Measurements from ENCODE around the gene MAGI3. TPM values are rescaled to one million over a fixed set of nuclear protein-coding genes. Genes with fewer than 3 reads are reported as not detected.
"Not testable (repeated sequence)": the region's sequence is repeated elsewhere in the genome, so short reads cannot be mapped to it uniquely, and the experiment has no call there.

MAGI3 gene
- total and polyA plus RNA-seq, 2 of the 13 experiments (the other 11 are each of a cell fraction or from before 2014, with no cell fraction given), result 4.0 to 11.8 TPM

DNA sequence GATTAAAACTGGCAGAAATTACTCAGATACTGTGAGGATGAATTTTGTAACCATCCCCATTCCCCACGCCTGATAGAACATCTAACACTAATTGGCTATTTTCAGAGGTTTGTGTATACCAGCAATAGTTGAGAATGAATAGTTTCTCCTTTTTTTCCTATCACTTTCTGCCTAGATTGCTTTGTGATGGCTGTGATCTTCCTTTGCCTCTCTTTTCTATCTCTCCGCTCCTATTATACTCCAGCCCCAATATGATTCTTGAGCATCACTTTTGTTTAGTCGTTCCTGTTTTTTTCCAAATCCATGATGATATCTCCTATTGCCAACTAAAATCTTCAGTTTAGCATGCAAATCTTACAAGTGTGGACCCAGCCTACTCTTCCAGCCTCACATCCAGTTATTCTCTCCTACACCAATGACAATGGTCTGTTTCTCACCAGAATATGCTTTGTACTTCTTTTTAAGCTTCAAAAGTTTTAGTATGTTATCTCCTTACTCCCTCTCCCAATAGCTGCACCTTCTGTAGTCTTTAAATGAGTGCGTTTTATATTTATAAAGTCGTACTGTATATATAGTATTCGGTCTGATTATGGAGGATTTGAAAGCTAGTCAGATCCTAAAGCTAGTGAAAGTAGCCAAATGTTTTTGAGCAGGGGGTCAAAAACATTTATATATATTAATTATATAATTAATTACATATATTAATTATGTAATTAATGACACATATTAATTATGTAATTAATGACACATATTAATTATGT is 25.2 kb downstream of the MAGI3 start:
- 65% methylated on average over 6 of the region's 6 CpGs for WGBS (ENCODE audit: low lambda C conversion rate)
- peaks cover 11% of the 10 kb centered on the region for H3K79me2 ChIP-seq (ENCODE audit: insufficient read depth, low read length)

DNA sequence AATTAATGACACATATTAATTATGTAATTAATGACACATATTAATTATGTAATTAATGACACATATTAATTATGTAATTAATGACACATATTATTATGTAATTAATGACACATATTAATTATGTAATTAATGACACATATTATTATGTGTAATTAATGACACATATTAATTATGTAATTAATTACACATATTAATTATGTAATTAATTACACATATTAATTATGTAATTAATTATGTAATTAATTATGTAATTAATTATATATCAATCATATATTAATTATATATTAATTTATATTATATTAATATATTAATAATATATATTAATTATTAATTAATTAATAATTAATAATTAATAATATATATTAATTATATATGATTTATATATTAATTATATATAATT is 25.8 kb downstream of the MAGI3 start:
- H3K27ac ChIP-seq (ENCODE audit: extremely low read length, insufficient read depth, low read length); H3K79me2 ChIP-seq (ENCODE audit: insufficient read depth, low read length); H3K9ac ChIP-seq (ENCODE audit: insufficient read depth, low read depth, low read length); POLR2A ChIA-PET; FAIRE-seq; H3K4me3 ChIP-seq (replicated peaks in 1 of 3; ENCODE audit: insufficient read depth in 1 of 3, low read depth in 2 of 3, low read length in 3 of 3); DNase-seq (ENCODE audit: low spot score); H3K36me3 ChIP-seq (replicated peaks in 1 of 2; ENCODE audit: control insufficient read depth in 1 of 2, insufficient read depth in 2 of 2, low read length in 2 of 2); H2AFZ ChIP-seq (ENCODE audit: low read length); H3K27me3 ChIP-seq (ENCODE audit: control insufficient read depth in 1 of 2, insufficient read depth in 2 of 2, low read length in 2 of 2); H4K20me1 ChIP-seq (ENCODE audit: insufficient read depth, low read length); ATAC-seq; intact Hi-C loops (cut with micrococcal nuclease; ENCODE audit: unreplicated experiment); H3K4me1 ChIP-seq (ENCODE audit: insufficient read depth, low read length); BruUV-seq (replicated peaks); in situ Hi-C loops (cut with HindIII; ENCODE audit: extremely low pct_ligation_motif_present, low pct_unique_long_range_greater_than_20kb); H3K4me2 ChIP-seq (ENCODE audit: low read depth, low read length); CTCF ChIA-PET (ENCODE audit: low intra/inter-chr PET ratio, low total read pairs); H3K9me3 ChIP-seq (ENCODE audit: low read length): not testable (repeated sequence)
- TF ChIP-seq CHD4 (IDR thresholded peaks at IDR 0.05; ENCODE audit: borderline replicate concordance, low read length), result peak; percentile 14; the same call in 1 of the 2 replicates

More for the DNA sequence above, 25.2 kb downstream of the MAGI3 start:
- H4K20me1 ChIP-seq (ENCODE audit: insufficient read depth, low read length), result peaks cover 4% of the 10 kb centered on the region; the same call in 1 of the 2 replicates
- intact Hi-C loops (cut with micrococcal nuclease; ENCODE audit: unreplicated experiment) (no loop called here), in situ Hi-C loops (cut with HindIII; ENCODE audit: extremely low pct_ligation_motif_present, low pct_unique_long_range_greater_than_20kb) (no loop called here)
- TF ChIP-seq, protein P1, sequence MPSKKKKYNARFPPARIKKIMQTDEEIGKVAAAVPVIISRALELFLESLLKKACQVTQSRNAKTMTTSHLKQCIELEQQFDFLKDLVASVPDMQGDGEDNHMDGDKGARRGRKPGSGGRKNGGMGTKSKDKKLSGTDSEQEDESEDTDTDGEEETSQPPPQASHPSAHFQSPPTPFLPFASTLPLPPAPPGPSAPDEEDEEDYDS (CRISPR knock-in tag; IDR thresholded peaks at IDR 0.05), result no peak
- TF ChIP-seq, protein P2, sequence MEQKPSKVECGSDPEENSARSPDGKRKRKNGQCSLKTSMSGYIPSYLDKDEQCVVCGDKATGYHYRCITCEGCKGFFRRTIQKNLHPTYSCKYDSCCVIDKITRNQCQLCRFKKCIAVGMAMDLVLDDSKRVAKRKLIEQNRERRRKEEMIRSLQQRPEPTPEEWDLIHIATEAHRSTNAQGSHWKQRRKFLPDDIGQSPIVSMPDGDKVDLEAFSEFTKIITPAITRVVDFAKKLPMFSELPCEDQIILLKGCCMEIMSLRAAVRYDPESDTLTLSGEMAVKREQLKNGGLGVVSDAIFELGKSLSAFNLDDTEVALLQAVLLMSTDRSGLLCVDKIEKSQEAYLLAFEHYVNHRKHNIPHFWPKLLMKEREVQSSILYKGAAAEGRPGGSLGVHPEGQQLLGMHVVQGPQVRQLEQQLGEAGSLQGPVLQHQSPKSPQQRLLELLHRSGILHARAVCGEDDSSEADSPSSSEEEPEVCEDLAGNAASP (CRISPR knock-in tag; IDR thresholded peaks at IDR 0.05; ENCODE audit: borderline replicate concordance), result no peak
- TF ChIP-seq ZBTB42 (CRISPR knock-in tag; IDR thresholded peaks at IDR 0.05) (no peak), TCF7L2 (IDR thresholded peaks at IDR 0.05; ENCODE audit: low read depth, low read length) (no peak), CHD4 (IDR thresholded peaks at IDR 0.05; ENCODE audit: borderline replicate concordance, low read length) (peak; percentile 44; the same call in 1 of the 2 replicates), RFX5 (IDR thresholded peaks at IDR 0.05; ENCODE audit: low read depth, low read length) (no peak), HMG20A (CRISPR knock-in tag; IDR thresholded peaks at IDR 0.05; ENCODE audit: borderline replicate concordance) (no peak), ZNF644 (CRISPR knock-in tag; IDR thresholded peaks at IDR 0.05; ENCODE audit: low read depth) (no peak)
- H3K4me3 ChIP-seq (replicated peaks in 1 of 3; ENCODE audit: insufficient read depth in 1 of 3, low read depth in 2 of 3, low read length in 3 of 3), result no peak overlapping the region
- DNase-seq (ENCODE audit: low spot score) (no peak), ATAC-seq (peak; percentile 60), FAIRE-seq (no peak)
- H3K9me3 ChIP-seq (ENCODE audit: low read length), result no peaks in the 10 kb centered on the region
- H3K4me2 ChIP-seq (ENCODE audit: low read depth, low read length), result no peak overlapping the region
- 0 out of 2 replicates have a peak, but pooled peaks cover 4% of the 10 kb centered on the region for H3K4me1 ChIP-seq (ENCODE audit: insufficient read depth, low read length)
- CTCF ChIA-PET (ENCODE audit: low intra/inter-chr PET ratio, low total read pairs), result no interaction called here
- POLR2A ChIA-PET, result no interaction called here
- H3K36me3 ChIP-seq (replicated peaks in 1 of 2; ENCODE audit: control insufficient read depth in 1 of 2, insufficient read depth in 2 of 2, low read length in 2 of 2), result no peaks in the 10 kb centered on the region
- no TSS peak for BruUV-seq (replicated peaks)
- no peak overlapping the region for H3K9ac ChIP-seq (ENCODE audit: insufficient read depth, low read depth, low read length)
- no peak overlapping the region for H2AFZ ChIP-seq (ENCODE audit: low read length)
- H3K27me3 ChIP-seq (ENCODE audit: control insufficient read depth in 1 of 2, insufficient read depth in 2 of 2, low read length in 2 of 2), result no peaks in the 10 kb centered on the region; a peak in 1 of 5 replicates
- H3K27ac ChIP-seq (ENCODE audit: extremely low read length, insufficient read depth, low read length), result peak overlapping the region; percentile 30
